Amniotic stem cell (primary cell): ENCODE data around the gene KDM3A.

Experiments
- DNase-seq: peaks from one replicate; lab custom pipeline; 2025; lab: John Stamatoyannopoulos, UW

KDM3A gene

DNA sequence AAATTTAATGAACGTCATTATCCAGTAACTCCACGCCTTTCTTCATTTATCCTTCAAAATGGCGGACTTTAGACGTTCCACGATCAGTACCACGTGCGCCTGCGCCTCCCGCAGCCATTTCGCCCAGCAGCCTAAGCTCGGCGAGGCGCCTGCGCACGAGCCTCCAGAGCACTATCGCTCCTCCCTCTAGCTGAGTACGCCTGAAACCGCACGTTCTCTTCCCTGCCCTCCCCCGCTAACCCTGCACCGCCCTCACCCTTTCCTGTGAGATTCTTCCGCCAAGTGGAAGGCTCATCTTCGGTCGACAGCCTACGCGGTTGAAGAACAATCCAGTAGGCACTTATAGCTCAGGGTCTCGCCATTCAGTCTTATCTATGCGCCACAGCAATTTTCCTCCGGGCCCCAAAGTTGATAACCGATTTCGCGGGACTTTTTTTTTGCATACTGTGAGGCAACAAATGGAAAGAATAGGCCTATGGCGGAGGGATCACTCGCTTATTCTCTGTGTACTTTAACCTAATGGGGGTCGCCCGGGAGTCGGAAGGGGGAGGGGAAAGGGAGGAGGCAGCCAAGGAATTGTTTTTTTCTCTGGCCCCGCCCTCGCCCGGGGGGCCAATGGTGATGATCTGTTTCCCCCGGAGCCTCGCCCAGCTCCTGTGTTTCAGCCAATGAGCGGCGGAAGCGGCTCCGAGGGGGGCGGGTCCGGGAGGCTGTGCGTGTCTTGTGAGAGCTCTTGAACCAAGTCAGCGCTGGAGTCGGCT, at the start of gene KDM3A:
TSS of gene KDM3A (plus strand) at position 741 of the 761 bp plus-strand sequence. CDS start 677 bp downstream, outside the sequence.
- peak; percentile 97 for DNase-seq

DNA sequence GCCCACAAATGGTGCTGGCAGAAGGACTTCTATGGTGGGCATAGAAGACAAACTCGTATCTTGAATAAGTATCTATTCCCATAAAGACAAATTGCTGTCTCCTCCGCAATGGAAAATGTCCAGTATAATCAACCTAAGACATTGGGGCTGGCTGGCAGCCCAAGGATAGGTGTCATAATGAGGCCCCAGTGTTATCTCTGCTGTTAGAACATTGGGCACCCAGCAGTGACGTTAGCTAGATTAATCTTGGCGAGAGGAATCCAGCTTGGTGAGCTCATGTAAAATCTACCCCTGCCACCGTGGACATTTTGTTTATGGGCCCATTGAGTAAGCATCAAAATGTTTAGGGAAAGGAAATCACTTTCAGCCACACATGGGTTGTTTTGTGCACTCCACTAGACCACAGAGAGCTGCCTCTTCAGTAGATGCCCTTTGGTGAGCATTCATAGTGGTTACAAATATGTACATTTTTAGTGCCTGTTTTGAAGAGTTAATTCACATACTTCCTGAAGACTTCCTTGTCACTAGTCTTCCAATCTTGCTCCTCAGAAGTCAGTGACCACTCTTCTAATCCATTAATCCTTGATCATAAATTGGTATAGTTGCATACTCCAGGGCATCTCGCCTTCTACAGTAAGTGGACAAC, 48.2 kb upstream of the KDM3A start:
- DNase-seq: no peak

- DNase-seq: no peak
Observed at GRCh38 chr2:86393521-86394491, 47.4 kb upstream of the KDM3A start.

- no peak for DNase-seq
Observed at GRCh38 chr2:86396291-86396785, 44.8 kb upstream of the KDM3A start.

DNA sequence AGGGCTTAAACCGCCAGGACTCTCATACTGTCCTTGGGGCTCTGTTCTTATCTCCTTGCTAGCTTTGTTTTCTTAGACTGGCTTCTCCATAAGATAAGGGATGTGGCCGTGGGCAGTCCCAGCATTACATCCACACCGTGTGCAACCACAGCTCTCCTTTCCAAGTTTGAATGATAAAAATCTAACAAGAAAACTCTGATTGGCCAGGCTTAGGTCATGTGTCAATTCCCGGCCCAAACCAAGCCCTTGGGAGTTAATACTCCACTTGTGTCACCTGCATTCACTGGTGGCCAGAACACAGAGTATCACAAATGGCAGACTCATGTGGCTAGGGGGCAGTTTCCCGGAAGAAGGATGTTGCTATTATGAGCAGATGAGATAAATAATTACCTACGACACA, 43.2 kb upstream of the KDM3A start:
- no peak for DNase-seq

GRCh38 chr2:86398500-86399474, 42.4 kb upstream of the KDM3A start:
- no peak for DNase-seq

DNA sequence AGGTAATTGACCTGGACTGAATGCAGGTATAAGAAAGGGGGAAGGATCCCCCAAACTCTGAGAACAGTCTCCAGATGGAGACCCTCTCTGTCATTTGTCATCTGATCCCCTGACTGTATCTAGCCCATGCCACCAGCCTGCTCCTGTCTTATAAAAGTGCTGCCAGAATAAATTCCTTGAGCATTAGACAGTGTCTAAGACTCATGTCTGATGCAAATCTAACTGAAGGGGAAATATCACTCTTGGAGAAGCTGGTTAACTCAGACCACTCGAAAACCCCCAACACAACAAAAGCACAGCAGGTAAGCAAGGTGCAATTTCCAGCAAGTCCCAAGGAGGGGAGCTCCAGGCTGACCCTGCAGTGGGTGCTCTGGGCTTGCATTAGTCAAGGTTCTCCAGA, 40.9 kb upstream of the KDM3A start:
- no peak for DNase-seq

DNA sequence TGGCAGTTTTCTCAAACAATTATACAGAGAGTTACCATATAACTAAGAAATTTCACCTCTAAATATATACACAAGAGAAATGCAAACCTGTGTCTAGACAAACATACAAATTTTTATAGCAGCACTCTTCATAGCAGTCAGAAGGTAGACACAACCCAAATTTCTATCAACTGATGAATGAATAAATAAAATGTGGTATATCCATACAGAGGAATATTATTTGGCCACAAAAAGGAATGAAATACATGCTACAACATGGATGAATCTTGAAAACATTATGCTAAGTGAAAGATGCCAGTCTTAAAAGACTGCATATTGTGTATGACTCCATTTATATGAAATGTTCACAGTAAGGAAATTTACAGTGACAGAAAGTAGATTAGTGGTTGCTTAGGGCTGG, 30.6 kb upstream of the KDM3A start:
- no peak for DNase-seq

DNA sequence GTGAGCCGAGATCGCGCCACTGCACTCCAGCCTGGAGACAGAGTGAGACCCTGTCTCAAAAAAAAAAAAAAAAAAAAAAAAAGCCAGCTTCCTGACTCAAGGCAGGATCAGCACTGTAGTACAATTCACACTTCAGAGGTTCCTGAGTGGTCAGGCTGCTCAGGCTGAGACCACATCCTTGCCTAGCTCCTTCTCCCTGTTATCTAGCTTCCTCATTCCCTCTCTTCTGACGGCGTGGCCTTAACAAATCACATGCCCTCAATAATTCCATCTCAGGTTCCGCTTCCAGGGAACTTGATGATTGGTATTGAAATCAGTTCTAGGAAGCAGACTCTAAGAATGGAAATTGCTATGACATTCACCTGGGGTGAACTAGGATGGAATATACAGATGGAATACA, 29.8 kb upstream of the KDM3A start:
- no peak for DNase-seq

- no peak for DNase-seq
Observed at GRCh38 chr2:86412007-86412406, 29.2 kb upstream of the KDM3A start.

GRCh38 chr2:86413296-86414094, 27.7 kb upstream of the KDM3A start:
- DNase-seq: no peak

DNA sequence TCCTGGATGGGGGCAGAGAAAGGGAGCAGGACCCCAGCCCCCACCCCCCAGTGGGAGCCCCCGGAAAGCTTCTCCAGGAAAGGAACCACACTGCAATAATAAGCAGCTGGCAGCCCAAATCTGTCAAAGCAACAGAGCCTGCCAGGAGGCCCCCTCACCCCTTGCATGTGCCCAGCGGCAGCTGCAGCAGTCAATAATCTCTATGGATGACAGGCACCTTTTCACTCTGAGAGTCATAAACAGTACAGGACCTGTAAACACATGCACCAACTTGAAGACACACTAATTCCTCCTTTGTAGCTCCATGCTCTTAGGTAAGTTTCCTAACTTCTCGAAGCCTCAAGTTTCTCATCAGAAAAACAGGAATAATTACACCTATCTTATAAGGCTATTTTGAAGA, 26.2 kb upstream of the KDM3A start:
- DNase-seq: no peak

DNA sequence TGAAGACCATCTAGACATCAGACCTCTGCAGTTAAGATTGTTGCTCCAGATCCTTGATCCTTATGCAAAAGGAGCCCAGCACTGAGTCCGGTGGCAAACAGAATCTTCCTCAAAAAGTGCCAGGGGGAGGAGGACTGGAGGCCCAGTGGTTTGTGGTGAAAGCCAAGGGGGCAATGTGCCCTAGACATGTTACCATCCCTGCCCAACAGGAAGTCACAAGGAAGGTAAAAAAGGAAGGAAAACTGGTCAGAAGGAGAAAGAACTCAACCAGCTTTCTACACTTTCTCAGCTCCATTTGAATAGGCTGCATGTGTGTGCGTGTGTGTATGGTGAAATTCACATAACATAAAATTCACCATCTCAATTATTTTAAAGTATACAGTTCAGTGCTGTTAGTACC, 25.0 kb upstream of the KDM3A start:
- no peak for DNase-seq

DNA sequence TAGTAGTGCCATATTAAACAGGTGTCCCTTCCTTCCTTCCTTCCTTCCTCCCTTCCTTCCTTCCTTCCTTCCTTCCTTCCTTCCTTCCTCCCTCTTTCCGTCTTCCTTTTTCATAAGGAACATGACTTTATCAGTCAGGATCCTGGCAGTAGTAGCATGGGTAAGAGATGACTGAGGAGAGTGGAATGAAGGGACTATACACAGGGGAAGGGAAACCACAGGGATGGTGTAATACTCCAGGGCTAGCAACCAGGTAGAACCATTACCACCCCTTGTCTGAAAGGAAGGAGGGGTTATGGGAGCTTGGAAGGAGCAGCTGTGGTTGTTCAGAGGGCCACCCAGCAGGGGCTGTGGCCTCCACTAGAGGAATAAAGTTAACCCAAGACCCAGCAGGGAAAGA, 23.2 kb upstream of the KDM3A start:
- DNase-seq: no peak

DNA sequence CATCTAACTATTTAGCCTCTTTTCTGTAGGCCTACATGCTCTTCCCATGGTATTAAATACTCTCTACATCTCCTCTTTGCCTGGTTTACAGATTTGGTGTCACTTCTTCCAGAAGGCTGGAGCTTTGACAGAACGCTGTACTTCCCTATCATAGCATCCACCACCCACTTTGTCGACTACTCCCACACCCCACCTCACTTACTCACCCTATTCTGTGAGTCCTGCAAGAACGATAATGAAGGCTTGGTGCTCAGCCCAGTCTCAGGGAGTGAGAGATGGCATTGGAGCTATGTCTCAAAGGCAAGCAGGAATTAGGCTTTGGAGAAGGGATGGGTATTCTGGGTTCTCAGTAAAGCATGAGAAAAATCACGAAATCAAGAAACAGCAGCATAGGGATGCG, 20.3 kb upstream of the KDM3A start:
- no peak for DNase-seq

- no peak for DNase-seq
Observed at GRCh38 chr2:86426271-86426670, 14.9 kb upstream of the KDM3A start.

DNA sequence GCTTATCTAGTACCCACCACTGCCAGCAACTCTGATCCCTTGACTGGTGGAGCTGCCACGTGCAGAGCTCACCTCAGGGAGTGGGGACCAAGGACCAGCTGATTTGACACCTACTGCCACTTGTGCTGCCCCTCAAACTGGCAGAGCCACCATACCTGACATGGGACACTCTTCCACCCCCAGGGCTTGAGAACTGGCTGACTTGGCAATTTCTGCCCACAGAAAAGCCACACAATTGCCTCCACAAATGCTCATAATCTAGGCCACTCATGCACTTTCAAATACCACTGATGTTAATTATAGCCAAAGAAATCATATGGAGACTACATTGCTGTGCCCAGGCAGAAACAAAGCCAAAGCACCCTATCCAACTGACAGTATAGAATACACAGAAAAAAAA, 11.8 kb upstream of the KDM3A start:
- DNase-seq: no peak

DNA sequence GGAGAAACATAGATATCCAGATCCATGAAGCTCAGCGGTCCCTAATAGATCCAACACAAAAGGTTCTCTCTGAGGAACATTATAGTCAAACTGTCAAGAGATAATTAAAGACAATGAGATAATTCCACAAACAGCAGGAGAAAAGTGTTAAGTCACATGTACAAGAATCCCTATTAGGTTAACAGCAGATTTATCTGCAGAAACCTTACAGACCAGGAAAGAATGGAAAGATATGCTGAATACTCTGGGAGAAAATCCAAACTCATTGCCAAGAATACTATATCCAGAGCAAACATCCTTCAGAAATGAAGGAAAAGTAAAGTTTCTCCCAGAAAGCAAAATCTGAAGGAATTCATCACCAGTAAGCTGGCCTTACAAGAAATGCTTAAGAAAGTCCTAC, 10.8 kb upstream of the KDM3A start:
- no peak for DNase-seq

GRCh38 chr2:86433137-86433536, 8.0 kb upstream of the KDM3A start:
- no peak for DNase-seq

- no peak for DNase-seq
Observed at GRCh38 chr2:86434290-86434689, 6.9 kb upstream of the KDM3A start.
